Fibroblast of villous mesenchyme (primary cell): ENCODE measurements around the gene ERMARD. TPM values are rescaled to one million over a fixed set of nuclear protein-coding genes. Genes with fewer than 3 reads are reported as not detected.

Experiments used
- DNase-seq: peaks from one replicate; pipeline ENCODE4 v3.0.0-alpha.2; 2010; ENCODE audit warnings: low read depth
- H3K4me3 ChIP-seq: 2 replicates; pipeline ENCODE4 v1.5.1; 2011; ENCODE audit warnings: low read depth, mild to moderate bottlenecking, low read length
- CTCF ChIP-seq: IDR thresholded peaks from 2 replicates; pipeline ENCODE4 v1.5.1; 2012; ENCODE audit warnings: low read depth, mild to moderate bottlenecking, low read length; ENCODE audit not compliant: insufficient read depth
- total RNA-seq: library from RNA; depleted of rRNA; stranded (reverse); fragments of >200 nt; gene quantifications from 2 replicates; pipeline ENCODE4 v1.2.3, GENCODE V29; 2012

The ERMARD gene
- total RNA-seq, 1 donor, result 28.5 TPM

GRCh38 chr6:169723991-169724493 lies 27.4 kb upstream of the ERMARD start:
- peak overlapping the region; percentile 52 for H3K4me3 ChIP-seq
- TF ChIP-seq CTCF, result no peak
- DNase-seq, result peak; percentile 24

GRCh38 chr6:169724494-169725124 lies 26.8 kb upstream of the ERMARD start, which contains the start of gene PHF10:
PHF10 (minus strand) TSS chr6:169724500; CDS start chr6:169723931, 569 bp downstream.
- no peak for TF ChIP-seq CTCF
- peak within 1 kb of the TSS; percentile 68 for H3K4me3 ChIP-seq
- DNase-seq, result peak; percentile 46

- TF ChIP-seq CTCF, result no peak
- peak; percentile 97 for DNase-seq
- H3K4me3 ChIP-seq, result peak overlapping the region; percentile 68
These were observed 26.0 kb upstream of the ERMARD start for GRCh38 chr6:169725125-169726048.

GRCh38 chr6:169726049-169726400 lies 25.4 kb upstream of the ERMARD start:
- no peak for TF ChIP-seq CTCF
- DNase-seq, result no peak
- no peak overlapping the region for H3K4me3 ChIP-seq

- no peak for TF ChIP-seq CTCF
- no peak for DNase-seq
- no peak overlapping the region for H3K4me3 ChIP-seq
These were observed 24.5 kb upstream of the ERMARD start for GRCh38 chr6:169726963-169727362.

- DNase-seq, result no peak
- no peak for TF ChIP-seq CTCF
- no peak overlapping the region for H3K4me3 ChIP-seq
These were observed 21.5 kb upstream of the ERMARD start for GRCh38 chr6:169729961-169730360.
